GM19452 (cell line): Measurements from ENCODE around the gene NMNAT3.
A peak's percentile ranks its signal among the peaks of the same experiment; 100 is the strongest.

Experiments
- ATAC-seq: cut with Tn5 transposase; IDR thresholded peaks from one replicate; pipeline ENCODE4 v1.9.1; 2021; ENCODE audit not compliant: unreplicated experiment

NMNAT3 gene

GRCh38 chr3:139677388-139678155, at the start of gene NMNAT3:
Gene NMNAT3 (minus strand): TSS chr3:139677972. CDS start chr3:139627724, 50,248 bp downstream.
- ATAC-seq, result peak; percentile 98

GRCh38 chr3:139721370-139721769, 43.6 kb upstream of the NMNAT3 start:
- no peak for ATAC-seq

- no peak for ATAC-seq
Observed at GRCh38 chr3:139718415-139718814, 40.6 kb upstream of the NMNAT3 start.

- no peak for ATAC-seq
Observed at GRCh38 chr3:139716908-139717485, 39.2 kb upstream of the NMNAT3 start.

GRCh38 chr3:139715743-139716360, 38.1 kb upstream of the NMNAT3 start:
- ATAC-seq, result no peak

- no peak for ATAC-seq
Observed at GRCh38 chr3:139715166-139715565, 37.4 kb upstream of the NMNAT3 start.

GRCh38 chr3:139710212-139710611, 32.4 kb upstream of the NMNAT3 start:
- no peak for ATAC-seq

- no peak for ATAC-seq
Observed at GRCh38 chr3:139705631-139706030, 27.9 kb upstream of the NMNAT3 start.

- ATAC-seq, result no peak
Observed at GRCh38 chr3:139696314-139696604, 18.5 kb upstream of the NMNAT3 start.

- no peak for ATAC-seq
Observed at GRCh38 chr3:139695426-139696313, 17.9 kb upstream of the NMNAT3 start.

GRCh38 chr3:139695007-139695406, 17.2 kb upstream of the NMNAT3 start:
- ATAC-seq, result no peak

GRCh38 chr3:139694542-139694941, 16.8 kb upstream of the NMNAT3 start:
- no peak for ATAC-seq

GRCh38 chr3:139691619-139692018, 13.8 kb upstream of the NMNAT3 start:
- no peak for ATAC-seq

- no peak for ATAC-seq
Observed at GRCh38 chr3:139689708-139690228, 12.0 kb upstream of the NMNAT3 start.

- ATAC-seq, result no peak
Observed at GRCh38 chr3:139689122-139689521, 11.3 kb upstream of the NMNAT3 start.

GRCh38 chr3:139687431-139687830, 9.7 kb upstream of the NMNAT3 start:
- ATAC-seq, result no peak

GRCh38 chr3:139686624-139687023, 8.9 kb upstream of the NMNAT3 start:
- ATAC-seq, result no peak

- no peak for ATAC-seq
Observed at GRCh38 chr3:139686206-139686605, 8.4 kb upstream of the NMNAT3 start.

GRCh38 chr3:139679220-139679775, 1.5 kb upstream of the NMNAT3 start:
- no peak for ATAC-seq

GRCh38 chr3:139676632-139677387, 962 bp downstream of the NMNAT3 start:
- ATAC-seq, result peak; percentile 2
